SH-SY5Y (cell line): ENCODE data around the gene UGT1A7.

Experiments used
- GATA2 ChIP-seq: IDR thresholded peaks from 2 replicates; pipeline ENCODE4 v1.6.1; 2011; ENCODE audit warnings: mild to moderate bottlenecking, low read depth, low read length
- GATA3 ChIP-seq: IDR thresholded peaks from 2 replicates; pipeline ENCODE4 v1.6.1; 2011; ENCODE audit warnings: low read depth, mild to moderate bottlenecking, low read length, moderate library complexity

GRCh38 chr2:233801357-233802131 lies 119.8 kb downstream of the UGT1A7 start:
- TF ChIP-seq GATA2 (no peak), GATA3 (no peak)
